Thyroid gland (tissue), 4 donors: ENCODE data around the gene TMCO4.

Experiments used
- POLR2A ChIP-seq, 2 donors: fragments of 450-650 bp; IDR thresholded peaks; one replicate each; pipeline ENCODE4 v1.6.1; 2017; ENCODE audit warnings: antibody characterized with exemption in 2 of 2, mild to moderate bottlenecking in 2 of 2, moderate library complexity in 1 of 2
- TF ChIP-seq, protein P1 (sequence below), 6 experiments: fragments of 200-600 bp in 3 of 6; fragments of 450-650 bp in 3 of 6; sonication (generic) in 3 of 6; IDR thresholded peaks; one replicate each; pipeline ENCODE4 v1.5.1; 2016 to 2019; ENCODE audit warnings: antibody characterized with exemption in 6 of 6, mild to moderate bottlenecking in 2 of 6, inconsistent platforms in 1 of 6, moderate library complexity in 1 of 6

DNA sequence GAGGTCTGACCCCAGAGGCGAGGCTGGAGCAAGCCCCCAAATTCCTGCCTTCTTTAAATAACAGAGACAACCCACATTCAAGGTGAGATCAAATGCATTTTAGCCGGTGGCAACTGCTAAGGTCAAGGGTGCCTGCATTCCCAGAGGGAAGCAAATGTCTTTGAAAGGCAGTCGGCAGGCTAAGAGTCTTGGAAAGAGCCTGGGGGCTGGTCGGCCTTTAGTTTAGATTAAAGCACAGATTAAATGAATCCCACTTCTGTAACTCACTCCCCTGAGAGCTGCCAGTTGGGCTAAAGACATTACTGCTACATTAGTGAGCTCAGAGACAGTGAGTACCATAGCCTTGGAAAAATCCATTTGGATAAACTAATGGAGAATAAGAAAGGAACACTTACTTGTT lies 75.8 kb downstream of the TMCO4 start:
- no peak for TF ChIP-seq POLR2A (IDR thresholded peaks at IDR 0.05)
- TF ChIP-seq, protein P1, sequence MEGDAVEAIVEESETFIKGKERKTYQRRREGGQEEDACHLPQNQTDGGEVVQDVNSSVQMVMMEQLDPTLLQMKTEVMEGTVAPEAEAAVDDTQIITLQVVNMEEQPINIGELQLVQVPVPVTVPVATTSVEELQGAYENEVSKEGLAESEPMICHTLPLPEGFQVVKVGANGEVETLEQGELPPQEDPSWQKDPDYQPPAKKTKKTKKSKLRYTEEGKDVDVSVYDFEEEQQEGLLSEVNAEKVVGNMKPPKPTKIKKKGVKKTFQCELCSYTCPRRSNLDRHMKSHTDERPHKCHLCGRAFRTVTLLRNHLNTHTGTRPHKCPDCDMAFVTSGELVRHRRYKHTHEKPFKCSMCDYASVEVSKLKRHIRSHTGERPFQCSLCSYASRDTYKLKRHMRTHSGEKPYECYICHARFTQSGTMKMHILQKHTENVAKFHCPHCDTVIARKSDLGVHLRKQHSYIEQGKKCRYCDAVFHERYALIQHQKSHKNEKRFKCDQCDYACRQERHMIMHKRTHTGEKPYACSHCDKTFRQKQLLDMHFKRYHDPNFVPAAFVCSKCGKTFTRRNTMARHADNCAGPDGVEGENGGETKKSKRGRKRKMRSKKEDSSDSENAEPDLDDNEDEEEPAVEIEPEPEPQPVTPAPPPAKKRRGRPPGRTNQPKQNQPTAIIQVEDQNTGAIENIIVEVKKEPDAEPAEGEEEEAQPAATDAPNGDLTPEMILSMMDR (IDR thresholded peaks at IDR 0.05) = no peak
